SK-N-SH treated with all-trans-retinoic acid at 6 μM for 48 hours (cell line): Measurements from ENCODE around the gene SLC4A4.

ENCODE experiments used
- CSDC2 ChIP-seq: fragments of 250-450 bp; sonication (Bioruptor Pico); IDR thresholded peaks from 2 replicates; pipeline ENCODE4 v1.5.0; 2020; ENCODE audit warnings: mild to moderate bottlenecking, moderate library complexity
- PATZ1 ChIP-seq: fragments of 250-450 bp; sonication (Bioruptor Pico); IDR thresholded peaks from 2 replicates; pipeline ENCODE4 v1.8.0; 2020; ENCODE audit warnings: mild to moderate bottlenecking, moderate library complexity, borderline replicate concordance
- TSHZ2 ChIP-seq: fragments of 250-450 bp; sonication (Bioruptor Pico); IDR thresholded peaks from 2 replicates; pipeline ENCODE4 v1.5.0; 2020; ENCODE audit warnings: mild to moderate bottlenecking, moderate library complexity
- ZNF70 ChIP-seq: fragments of 450-650 bp; formaldehyde crosslinking; IDR thresholded peaks from 2 replicates; pipeline ENCODE4 v1.5.0; 2020; ENCODE audit warnings: mild to moderate bottlenecking, moderate library complexity

- TF ChIP-seq CSDC2 (CRISPR knock-in tag) (no peak), ZNF70 (CRISPR knock-in tag) (no peak), TSHZ2 (no peak), PATZ1 (CRISPR knock-in tag) (no peak)
Observed at GRCh38 chr4:71322425-71322824, 16.4 kb upstream of the SLC4A4 start.
